Measurements from ENCODE around the gene DCPS. TPM values are rescaled to one million over a fixed set of nuclear protein-coding genes. Genes with fewer than 3 reads are reported as not detected.
"Not testable (repeated sequence)": the region's sequence is repeated elsewhere in the genome, so short reads cannot be mapped to it uniquely, and the experiment has no call there.

DCPS gene
- total RNA-seq, 1 experiment from 2014 or later: 48.3 TPM

DNA sequence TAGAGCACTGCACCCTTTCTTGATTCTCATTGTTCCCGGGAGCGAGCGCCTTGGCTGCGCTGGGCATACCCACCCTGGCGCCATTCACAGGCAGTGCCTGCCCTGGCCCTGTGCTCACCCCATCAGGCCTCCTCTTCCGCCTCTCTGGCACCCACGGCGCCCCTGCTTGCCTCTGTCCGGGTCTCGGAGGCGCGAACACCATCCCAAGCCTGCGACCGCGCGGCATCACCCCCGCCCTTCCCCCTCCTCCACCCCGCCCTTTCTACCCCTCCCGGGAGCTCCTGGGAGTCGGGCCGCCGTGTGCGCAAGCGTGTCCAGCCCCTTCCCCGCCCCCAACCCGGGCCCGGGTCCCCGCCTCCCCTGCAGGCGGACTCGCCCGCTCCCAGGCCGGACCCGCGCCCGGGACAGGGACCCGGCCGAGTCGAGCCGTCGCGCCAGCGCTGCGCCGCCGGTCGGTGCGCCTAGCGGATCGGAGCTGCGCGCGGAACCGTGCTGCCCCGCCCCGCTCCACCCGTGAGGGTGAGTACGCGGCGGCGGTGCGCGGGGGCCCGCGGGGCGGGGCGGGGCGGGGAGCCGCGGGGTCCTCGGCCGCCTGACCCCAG lies 51.6 kb downstream of the DCPS start, which contains the start of gene ST3GAL4:
ST3GAL4 (plus strand) TSS at position 363 of the 602 bp plus-strand sequence. CDS start 50,470 bp downstream, outside the sequence.
- DNase-seq (ENCODE audit: low spot score): peak; percentile 68
- in situ Hi-C loops (cut with HindIII; ENCODE audit: low sequenced_read_pairs): no loop called here

DNA sequence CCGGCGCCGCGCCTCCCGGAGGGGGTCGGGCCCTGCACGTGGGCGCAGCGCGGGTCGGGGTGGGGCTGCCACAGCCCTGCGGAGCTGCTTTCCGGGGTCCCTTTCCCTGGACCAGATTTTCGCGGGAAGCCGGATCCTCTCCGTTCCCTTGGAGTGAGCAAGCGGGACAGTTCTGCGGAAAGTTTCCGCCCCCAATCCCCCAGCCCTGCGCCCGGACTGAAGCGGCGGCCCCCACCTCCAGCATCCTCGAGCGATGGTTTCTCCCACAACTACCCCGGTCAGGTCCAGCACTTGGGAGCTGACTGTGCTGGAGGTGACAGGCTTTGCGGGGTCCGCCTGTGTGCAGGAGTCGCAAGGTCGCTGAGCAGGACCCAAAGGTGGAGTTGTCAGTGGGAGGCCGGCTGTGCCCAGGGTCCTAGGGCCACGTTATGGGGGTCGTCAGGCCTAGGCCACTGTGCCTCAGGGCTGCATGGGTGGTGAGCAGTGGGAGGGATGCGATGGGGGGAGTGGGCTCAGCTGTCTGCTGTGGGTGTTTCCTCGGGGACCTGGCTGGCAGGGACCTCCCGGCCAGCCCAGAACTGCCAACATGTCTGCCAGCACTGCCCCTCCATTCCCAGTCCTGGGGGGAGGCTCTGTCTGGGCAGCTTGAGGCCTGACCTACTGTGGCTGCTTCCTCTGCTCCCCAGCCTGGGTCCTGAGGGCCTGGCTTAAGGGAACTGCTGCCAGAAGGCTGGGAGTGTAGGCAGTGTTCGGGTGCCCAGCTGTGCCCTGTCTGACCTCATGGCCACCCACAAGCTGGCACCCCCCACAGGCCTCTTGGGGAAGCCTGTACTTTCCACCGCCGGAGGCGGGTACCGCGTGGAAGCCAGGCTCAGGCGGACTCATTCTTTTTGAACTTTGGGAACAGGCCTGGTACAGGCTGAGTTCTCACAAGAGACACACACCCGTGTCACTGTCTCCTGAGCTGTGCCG lies 52.4 kb downstream of the DCPS start:
- DNase-seq (ENCODE audit: low spot score): no peak
- in situ Hi-C loops (cut with HindIII; ENCODE audit: low sequenced_read_pairs): no loop called here

DNA sequence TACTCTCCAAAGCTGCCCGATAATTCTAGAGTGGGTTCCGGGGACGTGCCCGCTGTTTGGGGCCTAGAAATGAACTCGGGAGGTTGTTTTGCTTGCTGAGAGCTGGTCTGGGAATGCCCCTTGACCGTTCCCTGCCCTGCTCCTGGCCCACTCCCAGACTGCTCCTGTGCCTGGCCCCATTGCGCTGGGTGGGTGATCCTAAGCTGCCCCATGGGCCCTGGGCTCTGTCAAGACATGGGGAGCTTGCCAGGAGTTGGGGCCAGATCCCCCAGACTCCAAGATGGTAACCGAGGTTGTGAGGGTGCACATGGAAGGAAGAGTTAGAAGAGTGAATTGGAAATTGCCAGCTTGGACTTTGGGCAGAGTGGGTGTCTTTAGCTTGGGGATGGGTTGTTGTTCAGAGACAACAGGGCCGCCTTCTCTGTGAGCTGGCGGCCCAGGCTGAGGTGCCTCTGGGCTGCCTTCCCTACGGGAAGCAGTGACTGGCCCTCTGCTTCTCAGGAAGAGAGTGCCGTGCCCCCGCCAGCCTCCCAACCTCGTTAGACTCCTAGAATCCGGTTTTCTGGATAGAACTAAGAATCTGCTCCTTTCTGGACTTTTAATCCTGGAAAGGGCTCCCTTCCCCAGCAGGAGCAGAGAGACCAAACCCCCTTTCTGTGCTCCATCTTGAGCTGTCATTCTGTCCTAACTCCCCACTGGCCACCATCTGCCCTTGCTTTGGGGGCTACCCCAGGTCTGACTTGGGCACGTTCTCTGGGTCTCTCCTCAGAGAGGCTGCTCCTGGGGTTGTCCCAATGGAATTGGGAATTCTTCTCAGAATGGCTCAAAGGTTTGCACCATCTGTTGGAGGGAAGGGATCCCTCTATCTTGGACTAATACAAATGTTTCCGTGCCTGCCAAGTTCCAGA lies 53.4 kb downstream of the DCPS start:
- no peak for DNase-seq (ENCODE audit: low spot score)
- in situ Hi-C loops (cut with HindIII; ENCODE audit: low sequenced_read_pairs): no loop called here

DNA sequence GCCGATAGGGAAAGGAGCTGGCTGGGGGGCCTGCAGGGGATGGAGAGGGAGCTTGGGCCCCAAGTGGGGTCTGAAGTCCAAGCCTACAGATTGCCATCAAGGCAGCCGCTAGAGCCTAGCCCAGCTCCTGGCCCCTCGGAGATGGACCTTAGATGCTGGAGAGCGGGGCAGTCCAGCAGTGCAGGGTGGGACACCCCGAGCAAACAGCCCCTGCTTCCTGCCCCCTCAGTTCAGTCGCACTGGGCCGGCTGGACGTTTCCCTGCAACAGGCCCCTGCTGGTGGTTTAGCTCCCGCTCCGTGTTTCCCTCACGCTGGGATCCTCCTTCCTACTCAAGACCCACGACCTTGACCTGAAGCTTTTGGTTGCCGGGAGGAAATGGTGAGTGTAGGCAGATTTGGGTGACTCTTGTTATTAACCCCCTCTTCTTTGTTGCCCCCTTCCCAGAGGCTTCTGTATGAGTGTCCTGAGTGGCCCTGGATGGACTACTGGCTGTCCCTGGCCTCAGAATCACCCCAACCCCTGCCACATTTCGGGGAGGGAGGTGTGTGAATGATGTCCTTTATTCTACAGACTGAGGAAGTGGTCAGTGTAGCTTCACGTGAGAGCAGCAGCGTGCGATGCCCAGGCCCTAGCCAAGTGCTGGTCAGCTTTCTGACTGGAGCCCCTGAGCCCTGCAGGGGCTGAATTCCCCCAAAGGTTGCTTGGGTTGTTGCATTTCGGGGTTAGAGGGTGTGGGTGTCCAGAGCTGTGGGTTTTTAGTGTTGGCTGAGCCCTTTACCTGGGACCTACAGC lies 54.3 kb downstream of the DCPS start:
- no peak for DNase-seq (ENCODE audit: low spot score)
- in situ Hi-C loops (cut with HindIII; ENCODE audit: low sequenced_read_pairs): no loop called here

DNA sequence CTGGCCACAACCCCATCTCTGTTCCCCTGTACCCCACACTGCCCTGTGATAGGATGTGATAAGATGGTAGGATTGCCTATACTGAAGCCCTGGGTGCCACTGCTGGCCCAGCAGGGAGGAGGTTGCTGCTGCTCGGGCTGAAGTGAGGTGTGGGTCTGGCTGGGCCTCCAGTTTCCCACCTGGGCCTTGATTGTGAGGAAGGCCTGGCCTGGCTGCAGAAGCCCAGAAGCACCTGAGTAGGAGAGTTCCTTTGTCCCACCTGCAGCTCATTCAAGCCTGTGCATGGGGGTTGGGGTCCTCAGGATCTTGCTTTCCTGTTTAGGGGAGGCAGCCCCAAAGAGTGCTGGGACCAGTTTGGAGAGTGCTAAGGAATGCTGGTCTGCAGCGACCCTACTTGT lies 54.9 kb downstream of the DCPS start:
- no peak for DNase-seq (ENCODE audit: low spot score)
- in situ Hi-C loops (cut with HindIII; ENCODE audit: low sequenced_read_pairs): no loop called here

DNA sequence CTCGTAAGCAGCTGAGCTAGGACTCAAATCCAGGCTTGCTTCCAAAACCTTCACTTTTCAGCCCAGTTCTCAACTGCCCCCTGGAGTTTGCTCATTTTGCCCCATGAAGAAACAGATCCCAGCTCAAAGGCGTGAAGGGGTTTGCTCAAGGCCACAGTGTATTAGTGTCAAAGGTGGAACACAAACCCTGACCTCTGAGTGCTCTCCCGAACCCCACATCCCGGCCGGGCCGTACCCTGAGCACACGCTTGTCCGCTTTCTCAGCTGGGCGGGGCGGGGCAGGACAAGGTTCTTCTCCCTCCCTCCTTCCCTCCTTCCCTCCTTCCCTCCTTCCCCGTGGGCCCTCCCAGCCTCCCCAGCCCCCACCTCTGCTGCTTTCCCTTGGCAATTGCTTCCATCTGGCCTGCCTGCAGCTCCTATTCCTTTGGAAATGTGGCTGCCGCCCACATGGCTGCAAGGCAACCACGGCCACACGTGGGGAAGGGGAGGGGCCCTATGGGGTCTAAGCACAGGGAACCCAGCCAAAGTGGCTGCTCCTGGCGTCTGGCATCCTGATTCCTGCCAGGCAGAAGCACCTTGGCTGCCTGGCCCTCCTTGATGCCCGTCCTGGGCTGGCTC lies 55.7 kb downstream of the DCPS start:
- peak; percentile 74 for DNase-seq (ENCODE audit: low spot score)
- in situ Hi-C loops (cut with HindIII; ENCODE audit: low sequenced_read_pairs): no loop called here

DNA sequence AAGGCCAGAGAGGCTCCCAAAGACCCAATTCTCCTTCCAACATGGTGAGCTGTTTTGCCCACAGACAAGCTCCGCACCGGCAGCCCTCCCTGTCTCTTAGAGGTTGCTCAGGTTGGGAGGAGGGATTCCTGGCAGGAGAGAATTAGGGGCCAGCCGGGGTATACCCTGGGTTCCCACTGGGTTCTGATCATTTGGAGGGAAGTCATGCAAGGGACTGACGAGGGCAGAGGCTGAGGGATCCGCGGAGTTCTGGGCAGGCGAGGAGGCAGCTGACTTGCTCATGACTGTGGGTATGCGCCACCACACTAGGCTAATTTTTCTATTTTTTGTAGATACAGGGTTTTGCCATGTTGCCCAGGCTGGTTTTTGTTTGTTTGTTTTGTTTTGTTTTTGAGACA lies 56.2 kb downstream of the DCPS start:
- in situ Hi-C loops (cut with HindIII; ENCODE audit: low sequenced_read_pairs): no loop called here
- DNase-seq (ENCODE audit: low spot score): no peak

DNA sequence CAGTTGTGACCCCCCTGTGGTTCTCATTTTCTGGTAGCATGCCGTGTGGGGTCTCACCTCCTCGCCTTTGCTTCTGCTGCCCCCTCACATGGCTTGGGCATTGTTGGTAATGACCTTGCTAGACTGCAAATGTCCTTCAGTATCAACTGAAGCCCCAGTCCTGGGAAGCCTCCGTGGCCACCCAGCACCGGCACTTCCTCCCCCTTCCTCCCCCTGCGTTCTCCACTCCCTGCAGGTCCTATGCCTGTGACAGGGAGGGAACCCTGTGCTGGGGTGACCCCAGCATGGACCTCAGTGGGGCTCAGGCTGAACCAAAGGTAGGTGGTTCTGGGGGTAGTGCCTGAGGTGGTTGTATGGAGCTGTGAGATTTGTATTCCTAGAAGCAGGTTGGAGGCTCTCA lies 57.5 kb downstream of the DCPS start:
- DNase-seq (ENCODE audit: low spot score): no peak
- in situ Hi-C loops (cut with HindIII; ENCODE audit: low sequenced_read_pairs): no loop called here

DNA sequence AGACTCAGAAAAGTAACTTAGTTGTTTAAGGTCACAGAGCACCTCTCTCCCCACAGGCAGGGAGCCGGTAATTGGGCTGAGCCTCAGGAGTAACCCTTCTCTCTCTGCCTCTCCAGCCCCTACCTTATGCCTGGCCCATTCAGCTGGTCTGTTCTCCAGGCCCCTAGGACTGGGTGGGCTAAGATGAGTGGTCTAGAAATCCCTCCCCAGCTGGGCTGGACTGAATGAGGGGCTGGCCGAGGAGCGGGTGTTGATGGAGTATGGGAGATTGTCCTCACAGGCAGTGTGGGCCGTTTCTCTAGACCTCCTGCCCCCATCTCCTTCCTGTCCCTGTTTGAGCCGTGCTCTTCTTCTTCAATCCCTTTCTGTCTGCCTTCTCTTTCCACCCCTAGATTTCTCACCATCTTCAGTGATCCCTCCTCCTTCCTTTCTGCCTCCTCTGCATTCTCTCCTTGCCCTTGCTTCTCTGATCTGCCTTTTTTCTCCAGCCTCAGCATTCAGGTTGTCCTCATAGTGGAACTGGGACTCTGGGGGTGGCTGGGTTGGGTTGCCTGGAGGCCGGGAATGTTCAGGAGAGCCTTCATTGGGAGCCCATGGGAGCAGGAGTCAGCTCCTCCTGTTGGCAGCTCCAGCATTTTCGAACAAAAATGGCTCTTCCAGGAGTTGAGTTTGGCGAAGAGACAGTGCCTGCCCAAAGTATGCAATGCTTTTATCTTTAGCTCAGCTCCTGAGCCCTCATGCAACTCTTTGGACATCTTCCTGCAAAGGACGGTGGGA lies 59.2 kb downstream of the DCPS start:
- DNase-seq (ENCODE audit: low spot score): no peak
- in situ Hi-C loops (cut with HindIII; ENCODE audit: low sequenced_read_pairs): no loop called here

DNA sequence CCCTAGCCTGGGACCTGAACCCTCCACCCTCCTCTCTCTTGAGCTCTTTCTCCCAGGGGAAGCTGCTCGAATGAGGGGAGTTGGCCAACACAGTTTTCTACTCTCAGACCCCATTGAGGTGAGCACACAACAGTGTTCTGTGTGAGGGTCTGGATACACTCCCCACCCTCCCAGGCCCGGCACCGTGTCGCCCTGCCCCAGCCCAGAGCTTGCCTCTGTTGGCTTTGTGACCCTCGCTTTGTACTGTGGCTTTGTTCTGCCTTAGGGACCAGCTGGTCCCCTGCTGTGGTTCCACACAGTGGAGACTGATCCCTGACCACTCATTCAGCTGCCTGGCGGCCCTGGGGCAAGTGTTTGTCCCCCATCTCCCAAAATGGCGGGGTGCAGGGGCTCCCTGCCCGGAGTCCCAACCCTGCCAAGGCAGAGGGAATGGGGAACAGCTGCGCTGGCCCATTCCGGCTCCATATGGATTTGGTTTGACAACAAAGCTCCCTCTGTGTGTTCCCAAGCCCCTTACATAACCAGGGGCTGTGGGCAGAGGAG lies 59.9 kb downstream of the DCPS start:
- no peak for DNase-seq (ENCODE audit: low spot score)
- in situ Hi-C loops (cut with HindIII; ENCODE audit: low sequenced_read_pairs): no loop called here

DNA sequence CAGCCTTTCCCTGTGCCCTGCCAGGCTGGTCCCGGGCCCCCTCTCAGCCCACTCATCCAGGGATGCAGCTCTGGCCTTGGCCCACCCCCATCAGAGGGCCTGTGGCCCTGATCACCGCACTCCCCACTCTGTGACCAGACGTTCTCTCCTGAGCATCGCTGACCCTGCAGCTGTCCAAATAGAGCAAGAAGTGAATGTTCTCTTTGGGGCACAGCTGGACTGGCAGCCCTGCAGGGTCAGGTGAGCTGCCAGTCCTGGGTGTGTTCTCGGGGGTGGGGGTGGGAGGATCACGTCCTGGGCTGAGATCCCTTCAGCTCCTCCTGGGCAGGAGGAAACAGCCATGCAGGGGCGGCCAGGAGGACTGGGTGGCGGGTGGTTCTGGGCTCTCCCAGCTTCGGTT lies 60.9 kb downstream of the DCPS start:
- in situ Hi-C loops (cut with HindIII; ENCODE audit: low sequenced_read_pairs); DNase-seq (ENCODE audit: low spot score): not testable (repeated sequence)

DNA sequence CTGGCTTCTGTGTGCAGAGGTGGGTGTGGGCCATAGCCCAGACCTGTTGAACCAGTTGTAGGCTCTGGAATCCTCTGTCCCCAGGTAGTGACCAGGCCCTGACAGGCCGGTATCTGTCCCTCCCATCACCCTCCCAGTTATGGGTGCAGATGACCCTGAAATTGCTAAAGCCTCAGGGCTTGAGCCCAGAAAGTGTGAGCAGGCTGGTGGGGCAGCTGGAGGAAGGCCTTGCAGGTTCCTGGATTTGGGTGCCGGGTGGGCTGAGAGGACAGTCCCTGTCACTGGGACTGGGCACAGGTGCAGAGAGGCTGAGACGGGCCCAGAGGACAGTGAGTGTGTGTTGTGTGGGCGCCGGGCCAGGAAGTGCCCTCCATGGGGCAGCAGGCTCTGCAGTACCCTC lies 61.6 kb downstream of the DCPS start:
- DNase-seq (ENCODE audit: low spot score): peak; percentile 40
- in situ Hi-C loops (cut with HindIII; ENCODE audit: low sequenced_read_pairs): not testable (repeated sequence)

DNA sequence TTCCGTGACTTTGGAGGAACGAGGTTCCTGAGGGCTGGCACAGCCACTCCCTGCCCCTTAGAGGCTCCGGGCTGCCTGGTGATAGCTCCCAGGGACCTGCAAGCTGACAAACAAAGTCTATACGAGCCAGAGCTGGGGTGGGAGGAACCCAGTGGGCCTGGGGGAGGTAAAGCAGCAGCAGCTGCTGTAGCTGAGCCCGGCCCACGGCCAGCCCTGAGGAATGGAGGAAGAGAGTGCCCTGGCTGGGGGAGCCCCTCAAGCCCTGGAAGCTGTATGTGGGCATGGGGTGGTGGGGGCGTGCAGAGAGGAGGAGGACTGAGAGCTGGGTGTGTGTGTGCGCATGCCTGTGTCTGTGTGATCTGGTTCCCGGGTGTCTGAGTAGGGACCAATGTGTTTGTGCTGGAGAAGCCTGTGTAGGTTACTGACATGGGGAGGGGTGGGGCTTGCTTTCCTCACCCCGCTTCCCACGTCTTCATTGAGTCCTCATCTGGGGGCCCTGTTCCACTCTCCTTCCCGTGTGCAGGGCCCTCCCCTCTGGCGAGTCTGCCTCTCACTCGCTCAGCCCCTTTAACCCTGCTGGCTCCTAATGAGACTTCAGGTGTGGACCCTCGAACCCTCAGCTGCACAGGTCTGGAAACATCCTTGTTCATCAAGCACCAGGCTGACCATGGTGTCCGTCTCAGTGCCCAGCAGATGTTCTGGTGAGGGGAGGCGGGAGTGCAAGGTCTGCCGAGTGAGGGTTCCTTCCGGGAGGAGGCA lies 62.4 kb downstream of the DCPS start:
- no peak for DNase-seq (ENCODE audit: low spot score)
- in situ Hi-C loops (cut with HindIII; ENCODE audit: low sequenced_read_pairs): no loop called here

DNA sequence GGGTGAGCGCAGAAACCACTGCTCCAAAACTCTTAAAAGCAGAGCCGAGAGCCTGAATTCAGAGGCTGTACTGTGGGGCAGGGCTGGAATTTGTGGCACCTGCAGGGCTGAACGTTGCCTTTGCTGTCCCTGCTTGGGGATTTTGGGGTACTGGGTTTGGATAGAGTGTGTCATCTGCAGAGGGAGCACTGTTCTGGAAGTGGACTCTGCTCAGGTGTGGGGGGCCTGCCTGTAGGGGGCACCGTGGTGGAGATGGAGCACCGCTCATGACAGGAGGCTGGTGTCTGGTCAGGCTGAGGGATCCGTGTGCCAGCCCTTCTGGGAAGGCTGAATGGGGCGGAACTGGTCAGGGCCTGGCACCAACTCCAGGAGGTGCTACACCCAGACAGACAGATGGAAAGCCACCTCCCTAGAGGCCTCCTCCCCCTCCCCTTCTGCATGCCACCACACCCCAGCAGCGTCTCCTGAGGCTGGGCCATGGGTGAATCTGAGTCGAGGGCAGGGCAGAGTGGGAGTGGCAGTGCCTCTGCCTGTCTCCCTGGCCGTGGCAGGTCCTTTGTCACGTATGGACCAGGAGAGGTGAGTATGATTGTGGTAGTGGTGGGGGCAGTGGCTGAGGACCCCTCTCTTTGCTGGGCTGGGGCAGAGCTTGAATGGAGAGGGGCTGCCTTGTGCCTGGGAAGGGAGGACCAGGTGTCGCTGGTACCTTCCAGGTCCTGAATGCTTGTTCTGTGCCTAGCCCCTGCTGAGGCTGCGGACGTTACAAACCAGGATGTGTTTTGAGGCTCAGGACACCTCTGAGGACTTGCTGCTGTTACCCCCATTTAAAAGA lies 63.2 kb downstream of the DCPS start:
- in situ Hi-C loops (cut with HindIII; ENCODE audit: low sequenced_read_pairs); DNase-seq (ENCODE audit: low spot score): not testable (repeated sequence)

DNA sequence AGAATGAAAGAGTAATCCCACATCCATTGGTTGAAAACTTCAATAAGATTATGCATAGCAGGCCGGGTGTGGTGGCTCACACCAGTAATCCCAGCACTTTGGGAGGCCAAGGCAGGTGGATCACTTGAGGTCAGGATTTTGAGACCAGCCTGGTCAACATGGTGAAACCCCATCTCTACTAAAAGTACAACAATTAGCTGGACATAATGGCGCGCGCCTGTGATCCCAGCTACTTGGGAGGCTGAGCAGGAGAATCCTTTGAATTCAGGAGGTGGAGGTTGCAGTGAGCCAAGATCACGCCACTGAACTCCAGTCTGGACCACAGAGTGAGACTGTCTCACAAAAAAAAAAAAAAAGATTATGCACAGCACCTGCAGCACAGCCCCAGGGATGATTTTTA lies 63.9 kb downstream of the DCPS start:
- in situ Hi-C loops (cut with HindIII; ENCODE audit: low sequenced_read_pairs); DNase-seq (ENCODE audit: low spot score): not testable (repeated sequence)
